ENCODE measurements around the gene PI4KB.

DNA sequence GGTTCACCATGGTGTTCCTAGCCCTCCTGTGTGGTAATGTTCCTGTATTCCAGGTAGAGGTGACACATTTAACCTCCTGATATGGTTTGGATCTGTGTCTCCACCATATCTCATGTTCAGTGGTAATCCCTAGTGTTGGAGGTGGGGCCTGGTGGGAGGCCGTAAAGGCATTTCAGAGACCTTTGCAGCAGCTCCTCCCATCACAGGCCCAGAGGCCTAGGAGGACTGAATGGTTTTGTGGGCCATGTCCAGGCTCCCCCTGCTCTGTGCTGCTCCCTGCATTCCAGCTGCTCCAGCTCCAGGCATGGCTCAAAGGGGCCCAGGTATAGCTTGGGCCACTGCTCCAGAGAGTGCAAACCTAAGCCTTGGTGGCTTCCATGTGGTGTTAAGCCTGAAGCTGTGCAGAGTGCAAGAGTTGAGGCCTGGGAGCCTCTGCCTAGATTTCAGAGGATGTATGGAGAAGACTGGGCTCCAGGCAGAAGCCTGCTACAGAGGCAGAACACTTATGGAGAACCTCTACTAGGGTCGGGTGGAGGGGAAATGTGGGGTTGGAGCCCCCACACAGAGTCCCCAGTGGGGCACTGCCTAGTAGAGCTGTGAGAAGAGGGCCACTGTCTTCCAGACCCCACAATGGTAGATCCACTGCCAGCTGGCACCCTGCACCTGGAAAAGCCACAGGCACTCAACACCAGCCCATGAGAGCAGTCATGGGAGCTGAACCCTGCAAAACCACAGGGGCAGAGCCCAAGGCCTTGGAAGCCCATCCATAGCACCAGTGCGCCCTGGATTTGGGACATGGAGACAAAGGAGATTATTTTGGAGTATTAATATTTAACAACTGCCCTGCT is 35.3 kb upstream of the PI4KB start:
- TF ChIP-seq, protein P1, sequence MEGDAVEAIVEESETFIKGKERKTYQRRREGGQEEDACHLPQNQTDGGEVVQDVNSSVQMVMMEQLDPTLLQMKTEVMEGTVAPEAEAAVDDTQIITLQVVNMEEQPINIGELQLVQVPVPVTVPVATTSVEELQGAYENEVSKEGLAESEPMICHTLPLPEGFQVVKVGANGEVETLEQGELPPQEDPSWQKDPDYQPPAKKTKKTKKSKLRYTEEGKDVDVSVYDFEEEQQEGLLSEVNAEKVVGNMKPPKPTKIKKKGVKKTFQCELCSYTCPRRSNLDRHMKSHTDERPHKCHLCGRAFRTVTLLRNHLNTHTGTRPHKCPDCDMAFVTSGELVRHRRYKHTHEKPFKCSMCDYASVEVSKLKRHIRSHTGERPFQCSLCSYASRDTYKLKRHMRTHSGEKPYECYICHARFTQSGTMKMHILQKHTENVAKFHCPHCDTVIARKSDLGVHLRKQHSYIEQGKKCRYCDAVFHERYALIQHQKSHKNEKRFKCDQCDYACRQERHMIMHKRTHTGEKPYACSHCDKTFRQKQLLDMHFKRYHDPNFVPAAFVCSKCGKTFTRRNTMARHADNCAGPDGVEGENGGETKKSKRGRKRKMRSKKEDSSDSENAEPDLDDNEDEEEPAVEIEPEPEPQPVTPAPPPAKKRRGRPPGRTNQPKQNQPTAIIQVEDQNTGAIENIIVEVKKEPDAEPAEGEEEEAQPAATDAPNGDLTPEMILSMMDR (IDR thresholded peaks at IDR 0.05) = no peak
- TF ChIP-seq POLR2A (IDR thresholded peaks at IDR 0.05) = no peak

Data from body of pancreas (tissue), 4 donors.